Activated naive CD4-positive, alpha-beta T cell treated with anti-CD3 and anti-CD28 coated beads, Interleukin-2, amount 50 U/mL, for 16 hours (primary cell): ENCODE measurements around the gene SFSWAP.

ENCODE experiments used
- DNase-seq: peaks from one replicate; pipeline ENCODE4 v3.0.0-alpha.2; 2020

SFSWAP gene

DNA sequence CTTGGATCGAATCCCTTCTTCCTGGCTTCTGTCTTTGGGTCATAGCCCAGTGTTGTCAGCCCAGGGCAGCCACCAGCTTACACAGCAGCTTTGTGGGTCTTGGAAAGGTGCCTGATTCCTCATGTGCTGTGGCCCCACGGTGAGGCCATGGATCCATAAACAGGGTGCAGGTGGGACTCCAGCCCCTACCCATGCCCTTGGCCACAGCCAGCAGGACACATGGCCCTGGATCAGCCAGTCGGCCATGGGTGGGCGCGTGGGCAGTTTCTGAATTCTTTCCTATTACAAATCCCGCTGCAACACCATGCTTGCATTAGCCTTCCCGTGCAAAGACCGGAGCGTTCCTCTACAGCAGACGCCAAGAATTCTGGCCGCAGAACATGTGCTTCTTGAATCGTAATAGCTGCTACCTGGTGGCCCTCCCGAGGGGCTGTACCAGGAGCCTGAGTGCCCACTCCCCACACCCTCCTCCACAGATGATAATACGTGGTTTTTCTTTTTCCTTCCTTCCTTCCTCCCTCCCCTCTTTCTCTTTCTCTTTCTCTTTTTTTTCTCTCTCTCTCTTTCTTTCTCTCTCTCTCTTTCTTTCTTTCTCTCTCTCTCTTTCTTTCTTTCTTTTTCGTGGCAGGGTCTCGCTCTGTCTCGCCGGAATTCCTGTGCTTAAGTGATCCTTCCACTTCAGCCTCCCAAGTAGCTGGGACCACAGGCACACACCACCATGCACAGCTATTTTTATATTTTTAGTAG lies 114.4 kb downstream of the SFSWAP start:
- DNase-seq = no peak

DNA sequence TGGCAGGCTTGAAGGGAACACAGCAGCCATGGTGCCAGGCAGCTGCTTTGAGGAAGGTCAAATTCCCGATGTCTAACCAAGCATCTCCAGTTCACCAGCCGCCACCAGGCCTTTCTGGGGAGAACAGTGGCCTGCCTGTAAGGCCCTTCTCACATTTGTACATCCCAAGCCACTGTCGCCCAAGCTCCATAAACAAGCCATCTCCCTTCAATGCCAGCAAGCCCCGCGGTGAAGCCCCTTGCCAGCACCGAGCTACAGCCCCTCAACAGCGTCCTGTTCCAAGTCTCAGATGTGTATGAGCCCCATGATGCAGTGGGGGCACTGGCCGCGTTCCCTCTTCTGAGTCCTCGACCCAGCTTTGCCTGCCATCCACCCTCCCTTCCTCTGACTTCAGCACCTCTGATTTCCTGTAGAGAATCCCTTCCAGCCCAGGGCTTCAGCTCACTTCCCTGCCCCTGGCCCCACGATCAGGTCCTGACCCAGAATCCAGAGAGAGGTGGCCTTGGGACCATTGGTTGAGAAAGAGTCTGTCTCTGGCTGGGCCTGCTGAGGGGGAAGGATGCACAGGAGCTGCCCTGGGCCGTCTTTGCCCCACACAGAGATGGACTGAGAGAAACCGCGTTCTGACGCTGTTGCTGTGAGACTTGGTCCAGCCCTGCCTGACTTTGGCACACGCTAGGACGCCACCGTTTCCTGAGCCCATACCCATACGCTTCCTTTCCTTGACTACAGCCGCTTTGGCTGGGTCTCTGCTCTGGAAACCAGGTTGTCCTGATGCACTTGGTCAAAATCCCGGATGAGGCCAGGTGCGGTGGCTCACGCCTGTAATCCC lies 115.4 kb downstream of the SFSWAP start:
- DNase-seq = no peak

- DNase-seq = peak; percentile 49
Observed at GRCh38 chr12:131827961-131828534, 117.2 kb downstream of the SFSWAP start, which contains the start of gene MMP17. TSS of gene MMP17 (plus strand) at chr12:131828393. CDS start at chr12:131828495, 102 bp downstream.

GRCh38 chr12:131828671-131829355 lies 117.9 kb downstream of the SFSWAP start:
- DNase-seq = peak; percentile 28

DNA sequence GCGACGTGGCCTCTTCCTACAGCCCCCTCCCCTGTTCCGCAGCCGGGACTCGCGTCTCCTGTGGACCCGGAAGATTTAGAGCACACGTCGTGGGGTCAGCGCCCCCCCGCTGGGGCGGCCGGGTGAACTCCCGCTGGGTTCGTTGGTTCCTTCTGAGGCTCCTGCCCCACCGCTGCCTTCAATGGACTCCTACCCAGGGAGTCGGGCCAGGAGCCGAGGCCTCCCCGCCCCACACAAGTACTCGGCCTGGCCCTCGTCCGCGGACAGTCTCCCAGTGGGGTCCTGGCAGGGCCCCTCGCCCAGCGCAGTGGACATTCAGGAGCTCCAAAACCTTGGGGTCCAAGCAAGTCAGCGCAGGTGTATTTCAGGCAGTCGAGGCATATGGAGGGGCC lies 118.5 kb downstream of the SFSWAP start:
- DNase-seq = no peak

DNA sequence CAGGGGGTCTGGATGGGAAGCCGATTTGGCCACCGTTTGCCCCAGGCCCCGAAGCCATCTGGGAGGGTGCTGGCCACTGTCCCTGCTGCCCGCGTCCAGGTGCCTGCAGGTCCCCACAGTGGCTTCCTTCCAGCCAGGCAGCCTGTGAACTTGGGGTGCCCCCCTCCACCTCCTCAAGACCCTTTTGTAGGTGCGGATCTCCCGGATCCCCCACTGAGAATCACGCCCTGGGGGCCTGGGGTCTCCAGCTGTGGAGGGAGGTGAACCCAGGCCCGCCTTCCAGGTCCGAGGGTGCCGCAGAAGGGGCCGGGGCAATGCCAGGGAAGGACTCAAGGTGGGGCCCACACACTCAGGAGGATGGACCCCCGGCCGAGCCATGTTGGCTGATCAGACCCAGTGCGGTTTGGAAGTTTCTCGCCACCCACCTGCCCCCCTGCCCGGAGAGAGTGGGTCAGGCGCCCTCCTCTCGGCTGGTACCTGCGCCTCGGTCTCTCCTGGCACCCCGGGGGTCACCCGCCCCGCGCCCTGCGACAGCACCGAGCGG lies 119.0 kb downstream of the SFSWAP start:
- no peak for DNase-seq

DNA sequence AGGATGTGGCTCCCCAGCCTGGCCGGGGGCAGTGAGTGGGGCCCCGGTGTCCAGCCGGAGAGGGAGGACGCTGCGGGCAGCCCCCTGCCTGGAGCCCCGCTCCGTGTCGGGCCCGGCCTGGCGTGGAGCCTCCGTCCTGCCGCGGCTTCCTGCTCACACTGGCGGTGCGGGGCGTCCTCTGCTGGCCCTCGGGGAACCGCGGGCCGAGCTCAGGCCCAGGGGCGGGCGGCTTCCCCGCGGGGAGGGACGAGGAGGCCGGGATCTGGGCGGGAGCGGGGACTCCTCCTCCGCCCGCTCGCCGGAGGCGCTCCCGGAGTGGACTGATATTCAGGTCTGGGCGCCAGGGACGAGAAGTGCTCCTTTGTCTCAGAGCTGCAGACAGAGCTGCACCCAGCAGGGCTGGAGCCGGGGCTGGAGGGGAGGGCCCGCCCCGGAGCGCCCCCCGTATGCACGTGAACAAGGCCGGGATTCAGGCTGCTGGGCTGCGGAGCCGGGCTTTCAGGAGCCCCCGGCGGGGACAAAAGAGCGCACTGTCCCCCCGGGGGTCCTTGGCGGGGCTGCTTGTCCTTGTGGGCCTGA lies 119.5 kb downstream of the SFSWAP start:
- no peak for DNase-seq

GRCh38 chr12:131830914-131831571 lies 120.2 kb downstream of the SFSWAP start:
- DNase-seq = peak; percentile 62

DNA sequence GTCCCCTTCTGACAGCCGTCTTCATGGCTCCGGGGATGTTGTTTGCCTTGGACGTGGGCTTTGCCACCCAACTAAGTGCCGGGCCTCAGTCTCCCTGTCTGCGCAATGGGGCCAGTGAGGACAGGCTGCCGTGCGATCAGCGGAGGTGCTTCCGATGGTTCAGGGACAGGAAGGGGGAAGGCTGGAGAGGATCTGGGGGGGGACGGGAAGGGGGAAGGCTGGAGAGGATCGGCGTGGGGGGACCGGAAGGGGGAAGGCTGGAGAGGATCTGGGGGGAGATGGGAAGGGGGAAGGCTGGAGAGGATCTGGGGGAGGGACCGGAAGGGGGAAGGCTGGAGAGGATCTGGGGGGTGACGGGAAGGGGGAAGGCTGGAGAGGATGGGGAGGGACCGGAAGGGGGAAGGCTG lies 120.7 kb downstream of the SFSWAP start:
- DNase-seq = no peak

- DNase-seq = no peak
Observed at GRCh38 chr12:131832321-131833231, 121.7 kb downstream of the SFSWAP start.

- DNase-seq = no peak
Observed at GRCh38 chr12:131833288-131833895, 122.5 kb downstream of the SFSWAP start.

DNA sequence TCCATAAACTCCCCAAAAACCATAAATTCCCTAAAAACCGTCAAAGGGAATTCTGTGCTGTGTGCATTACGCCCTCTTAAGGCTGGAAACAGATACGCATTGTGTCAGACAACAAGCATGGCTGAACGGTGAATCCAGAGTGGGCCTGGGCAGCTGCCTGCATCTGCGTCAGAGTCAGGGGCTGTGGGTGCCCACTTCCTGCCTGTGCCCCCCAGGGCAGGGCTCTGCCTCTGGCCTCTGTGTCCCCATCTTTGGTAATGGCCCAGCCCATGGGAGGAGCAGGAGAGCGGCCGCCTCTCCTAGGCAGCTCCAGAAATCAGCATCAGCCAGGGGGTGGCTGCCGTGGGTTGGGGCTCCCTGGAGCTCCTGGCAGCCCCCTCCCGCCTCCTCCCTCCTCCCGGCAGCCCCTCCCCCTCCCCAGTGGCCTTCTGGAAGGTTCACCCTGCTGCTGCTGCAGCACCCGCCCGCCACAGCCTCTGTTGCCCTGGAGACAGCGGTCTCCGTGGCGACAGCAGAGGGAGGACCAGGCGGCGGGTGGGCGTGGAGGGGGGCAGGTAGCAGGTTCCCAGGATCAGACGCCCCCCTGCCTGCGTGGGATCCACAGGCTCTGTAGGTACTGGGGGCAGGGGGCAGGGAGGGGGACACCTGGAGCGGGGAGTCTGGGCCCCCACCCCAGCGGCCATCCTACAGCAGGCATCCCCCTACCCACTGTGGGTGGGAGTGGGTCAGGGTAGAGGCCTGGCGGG lies 123.2 kb downstream of the SFSWAP start:
- no peak for DNase-seq

DNA sequence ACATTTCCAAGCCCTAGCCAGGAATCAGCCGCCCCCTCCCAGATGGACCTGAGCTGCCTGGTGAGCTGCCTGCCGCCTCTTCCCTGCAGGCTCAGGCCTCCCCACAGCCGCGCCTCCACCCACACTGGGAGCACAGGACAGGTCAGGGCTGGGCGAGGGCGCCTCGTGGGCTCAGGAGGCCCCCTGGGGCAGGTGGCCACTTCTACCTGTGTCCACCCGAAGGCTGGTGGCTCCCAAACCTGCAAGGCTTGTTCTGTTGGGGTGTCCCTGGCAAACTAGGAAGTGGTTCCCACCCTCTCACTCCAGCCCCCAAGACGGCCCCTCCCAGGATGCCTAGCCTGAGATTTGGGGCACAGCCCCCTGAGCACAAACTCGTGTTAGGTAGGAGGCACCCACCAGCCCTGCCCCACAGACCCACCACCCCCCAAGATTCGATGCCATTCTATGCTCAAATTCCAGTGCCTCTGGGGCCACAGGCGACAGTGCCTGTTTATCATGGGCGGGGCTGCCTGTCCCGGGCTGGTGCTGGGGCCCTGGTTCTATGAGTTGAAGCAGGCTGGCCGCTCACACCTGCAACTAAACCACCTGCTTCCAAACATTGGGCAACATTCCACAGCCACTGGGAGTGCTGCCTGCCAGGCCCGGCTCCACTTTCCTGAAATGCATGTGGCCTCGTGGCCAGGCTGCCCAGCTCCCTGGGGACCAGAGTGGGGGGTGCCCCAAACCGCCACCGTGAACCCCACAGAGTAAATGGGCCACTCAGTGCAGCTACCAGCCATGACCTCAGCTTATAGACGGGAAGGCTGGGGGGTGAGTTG lies 124.1 kb downstream of the SFSWAP start:
- DNase-seq = no peak

- no peak for DNase-seq
Observed at GRCh38 chr12:131835616-131836171, 124.8 kb downstream of the SFSWAP start.

- no peak for DNase-seq
Observed at GRCh38 chr12:131836193-131836592, 125.3 kb downstream of the SFSWAP start.

GRCh38 chr12:131836714-131837397 lies 126.0 kb downstream of the SFSWAP start:
- no peak for DNase-seq

GRCh38 chr12:131840643-131841416 lies 129.9 kb downstream of the SFSWAP start:
- no peak for DNase-seq
